8988T (cell line): ENCODE results near the gene UBE2J2.
A peak's percentile ranks its signal among the peaks of the same experiment; 100 is the strongest.

Experiments
- DNase-seq: peaks from one replicate; pipeline ENCODE4 v3.0.0; 2011

UBE2J2 gene

GRCh38 chr1:1225238-1225845, 48.3 kb downstream of the UBE2J2 start:
- no peak for DNase-seq

- DNase-seq = no peak
Measured at GRCh38 chr1:1223891-1224290, 49.8 kb downstream of the UBE2J2 start.

- no peak for DNase-seq
Measured at GRCh38 chr1:1223321-1223720, 50.3 kb downstream of the UBE2J2 start.

GRCh38 chr1:1222575-1223225, 51.0 kb downstream of the UBE2J2 start:
- no peak for DNase-seq

GRCh38 chr1:1221887-1222574, 51.6 kb downstream of the UBE2J2 start:
- no peak for DNase-seq

- DNase-seq = no peak
Measured at GRCh38 chr1:1220197-1220596, 53.5 kb downstream of the UBE2J2 start.

GRCh38 chr1:1219341-1219740, 54.3 kb downstream of the UBE2J2 start:
- DNase-seq = no peak

GRCh38 chr1:1218524-1219200, 55.0 kb downstream of the UBE2J2 start:
- DNase-seq = no peak

GRCh38 chr1:1217621-1218523, 55.8 kb downstream of the UBE2J2 start:
- peak; percentile 97 for DNase-seq

GRCh38 chr1:1216770-1217620, 56.7 kb downstream of the UBE2J2 start:
- no peak for DNase-seq

- no peak for DNase-seq
Measured at GRCh38 chr1:1215881-1216605, 57.6 kb downstream of the UBE2J2 start.

- DNase-seq = no peak
Measured at GRCh38 chr1:1215080-1215676, 58.5 kb downstream of the UBE2J2 start.

GRCh38 chr1:1213345-1214265, 60.0 kb downstream of the UBE2J2 start, which contains the start of gene TNFRSF4:
Gene TNFRSF4, minus strand, starts transcription at chr1:1214153. Its CDS starts 26 bp downstream, at chr1:1214127.
- DNase-seq = no peak

- no peak for DNase-seq
Measured at GRCh38 chr1:1212780-1213344, 60.8 kb downstream of the UBE2J2 start.

- peak; percentile 22 for DNase-seq
Measured at GRCh38 chr1:1211541-1212441, 61.9 kb downstream of the UBE2J2 start.

- DNase-seq = peak; percentile 37
Measured at GRCh38 chr1:1210726-1211540, 62.7 kb downstream of the UBE2J2 start.
